AG04450 (cell line): ENCODE results near the gene DNM1. TPM values are rescaled to one million over a fixed set of nuclear protein-coding genes. Genes with fewer than 3 reads are reported as not detected.

Experiments
- CTCF ChIA-PET: fragments of 300-600, 350-600 bp; formaldehyde crosslinking; extraction: SDS; loops from one replicate; lab custom pipeline; 2022; ENCODE audit warnings: antibody characterized with exemption, inconsistent platforms; lab: Charles Lee
- POLR2A ChIA-PET: fragments of 350-600 bp; formaldehyde crosslinking; extraction: SDS; loops from one replicate; lab custom pipeline; 2021; ENCODE audit warnings: antibody characterized with exemption, inconsistent platforms; lab: Yijun Ruan, JAX
- DNase-seq: peaks from one replicate; pipeline ENCODE4 v3.0.0-alpha.2; 2011; ENCODE audit warnings: low read depth, low spot score
- H3K27ac ChIP-seq: one replicate; pipeline ENCODE4 v1.5.1; 2012; ENCODE audit warnings: low read depth, low read length, control low read depth
- H3K27me3 ChIP-seq: one replicate; pipeline ENCODE4 v1.6.0; 2012; ENCODE audit warnings: low read length; ENCODE audit not compliant: control insufficient read depth, insufficient read depth
- H3K4me3 ChIP-seq: 2 replicates; pipeline ENCODE4 v1.5.1; 2011; ENCODE audit warnings: mild to moderate bottlenecking, low read depth, low read length, control low read depth
- H3K9me3 ChIP-seq: 2 replicates; pipeline ENCODE4 v1.5.1; 2012; ENCODE audit warnings: low read length; ENCODE audit not compliant: control insufficient read depth, insufficient read depth
- CTCF ChIP-seq: IDR thresholded peaks from 2 replicates; pipeline ENCODE4 v1.5.1; 2011; ENCODE audit warnings: low read depth, low read length, control low read depth, inconsistent platforms
- polyA plus RNA-seq: library from polyadenylated mRNA; depleted of rRNA; stranded (reverse); fragments of >200 nt; gene quantifications from 2 replicates; pipeline ENCODE4 v1.2.3, GENCODE V29; 2011

The DNM1 gene
- polyA plus RNA-seq, 1 experiment: 12.0 TPM

- no peak for TF ChIP-seq CTCF
- H3K9me3 ChIP-seq: peaks cover 6% of the 10 kb centered on the region; the same call in 1 of the 2 replicates
- no peak overlapping the region for H3K4me3 ChIP-seq
- POLR2A ChIA-PET: interaction anchor here (0.6 to 1.9 kb wide), 3 partner anchors 8 to 46 kb away, joined by 3 to 7 read pairs (median 3); partner anchors contain the start of genes GOLGA2 and SWI5
- DNase-seq: no peak
- no peaks in the 10 kb centered on the region for H3K27me3 ChIP-seq
- no peak overlapping the region for H3K27ac ChIP-seq
- CTCF ChIA-PET: no interaction called here
These were observed 47.0 kb downstream of the DNM1 start for GRCh38 chr9:128249908-128250838.

- no peak overlapping the region for H3K27ac ChIP-seq
- CTCF ChIA-PET: no interaction called here
- no peak for TF ChIP-seq CTCF
- no peaks in the 10 kb centered on the region for H3K27me3 ChIP-seq
- no peak overlapping the region for H3K4me3 ChIP-seq
- DNase-seq: no peak
- POLR2A ChIA-PET: interaction anchor here (0.6 to 1.9 kb wide), 3 partner anchors 9 to 47 kb away, joined by 3 to 7 read pairs (median 3); partner anchors contain the start of genes GOLGA2 and SWI5
- peaks cover 6% of the 10 kb centered on the region; the same call in 1 of the 2 replicates for H3K9me3 ChIP-seq
These were observed 47.9 kb downstream of the DNM1 start for GRCh38 chr9:128250839-128251731.

- no peaks in the 10 kb centered on the region for H3K27me3 ChIP-seq
- POLR2A ChIA-PET: no interaction called here
- CTCF ChIA-PET: no interaction called here
- H3K4me3 ChIP-seq: no peak overlapping the region
- DNase-seq: no peak
- TF ChIP-seq CTCF: no peak
- peaks cover 6% of the 10 kb centered on the region; the same call in 1 of the 2 replicates for H3K9me3 ChIP-seq
- H3K27ac ChIP-seq: no peak overlapping the region
These were observed 48.5 kb downstream of the DNM1 start for GRCh38 chr9:128251732-128252100.

DNA sequence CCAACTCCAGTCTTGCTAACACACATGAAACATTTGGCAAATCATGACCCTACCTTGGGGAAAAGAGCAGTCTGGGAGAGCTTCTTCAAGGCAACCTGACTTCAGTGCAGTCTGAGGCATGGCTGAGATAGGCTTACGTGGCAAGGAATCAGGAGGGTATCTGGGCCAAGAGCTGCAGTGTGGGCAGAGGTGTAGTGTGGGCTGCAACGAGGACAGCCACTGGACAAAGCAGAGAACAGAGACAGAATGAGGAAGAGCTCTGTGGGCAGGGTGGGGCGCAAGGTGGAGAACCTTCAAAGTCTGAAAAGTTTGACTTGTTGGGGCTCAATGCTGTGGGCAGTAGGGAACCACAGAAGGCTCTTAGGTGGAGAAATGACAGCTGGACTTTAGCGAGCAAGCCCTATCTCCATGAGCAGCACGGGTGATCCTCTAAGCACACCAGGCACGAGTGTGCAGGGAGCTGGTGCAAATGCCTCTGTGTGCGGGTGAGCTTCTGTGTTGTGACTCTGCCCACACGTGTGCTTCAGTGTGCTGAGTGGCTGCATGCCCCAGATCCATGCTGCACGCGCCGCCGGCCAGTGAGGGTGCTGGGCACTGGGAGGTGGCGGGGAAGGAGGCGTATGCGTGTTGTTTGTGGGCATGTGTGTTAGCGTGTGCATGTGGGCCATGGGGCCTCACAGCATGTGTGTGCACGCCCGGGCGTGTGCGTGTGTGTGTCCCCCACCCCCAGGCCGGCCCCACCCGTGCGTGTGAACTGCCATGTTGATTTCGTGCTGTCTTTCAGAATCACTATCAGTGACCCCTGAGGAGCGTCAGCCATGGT lies 49.3 kb downstream of the DNM1 start:
- DNase-seq: no peak
- Histone ChIP-seq H3K4me3 (no peak overlapping the region), H3K27ac (no peak overlapping the region), H3K27me3 (no peaks in the 10 kb centered on the region), H3K9me3 (peaks cover 6% of the 10 kb centered on the region; the same call in 1 of the 2 replicates)
- TF ChIP-seq CTCF: no peak
- ChIA-PET POLR2A (interaction anchor here (0.6 to 1.7 kb wide), 2 partner anchors 9 to 23 kb away, joined by 4 to 5 read pairs; partner anchors contain the start of genes GOLGA2 and SWI5), CTCF (no interaction called here)
